Osteoblast (primary cell): Measurements from ENCODE around the gene C2CD3. TPM values are rescaled to one million over a fixed set of nuclear protein-coding genes. Genes with fewer than 3 reads are reported as not detected.

Experiments
- DNase-seq: peaks from one replicate; pipeline ENCODE4 v3.0.0; 2011; ENCODE audit warnings: low spot score, mixed read lengths; ENCODE audit not compliant: insufficient read length; ENCODE audit errors: missing footprints
- H2AFZ ChIP-seq: 2 replicates; pipeline ENCODE4 v1.6.0; 2011; ENCODE audit warnings: mild to moderate bottlenecking, low read length
- H3K27ac ChIP-seq: 2 replicates; pipeline ENCODE4 v1.5.1; 2011; ENCODE audit warnings: mild to moderate bottlenecking, low read depth, low read length, moderate library complexity
- H3K27me3 ChIP-seq: 2 replicates; pipeline ENCODE4 v1.6.0; 2012; ENCODE audit warnings: mild to moderate bottlenecking, control low read depth, inconsistent platforms, low read length, moderate library complexity; ENCODE audit not compliant: insufficient read depth
- H3K36me3 ChIP-seq: 2 replicates; pipeline ENCODE4 v1.5.1; 2011; ENCODE audit warnings: mild to moderate bottlenecking, low read length, control low read depth, moderate library complexity; ENCODE audit not compliant: insufficient read depth
- H3K4me1 ChIP-seq: 2 replicates; pipeline ENCODE4 v1.5.1; 2011; ENCODE audit warnings: mild to moderate bottlenecking, low read length, control low read depth, moderate library complexity; ENCODE audit not compliant: insufficient read depth
- H3K4me2 ChIP-seq: 2 replicates; pipeline ENCODE4 v1.6.0; 2011; ENCODE audit warnings: mild to moderate bottlenecking, low read length; ENCODE audit not compliant: insufficient read depth
- H3K4me3 ChIP-seq: fragments of 200-600 bp; sonication (generic); 3 replicates; pipeline ENCODE4 v1.5.1; 2012; ENCODE audit warnings: mild to moderate bottlenecking, low read length, inconsistent platforms; ENCODE audit not compliant: insufficient read depth
- H3K79me2 ChIP-seq: 2 replicates; pipeline ENCODE4 v1.6.0; 2012; ENCODE audit warnings: mild to moderate bottlenecking, low read length, control low read depth, inconsistent platforms; ENCODE audit not compliant: insufficient read depth
- H3K9me3 ChIP-seq: 2 replicates; pipeline ENCODE4 v1.5.1; 2011; ENCODE audit warnings: low read depth, low read length, control low read depth
- H4K20me1 ChIP-seq: 2 replicates; pipeline ENCODE4 v1.6.0; 2012; ENCODE audit warnings: mild to moderate bottlenecking, low read length, control low read depth; ENCODE audit not compliant: insufficient read depth
- total RNA-seq: library from RNA; depleted of rRNA; stranded (reverse); fragments of >200 nt; gene quantifications from 2 replicates; pipeline ENCODE4 v1.2.3, GENCODE V29; 2012
- TF ChIP-seq, protein P1 (sequence below): IDR thresholded peaks from 2 replicates; pipeline ENCODE4 v1.5.1; 2011; ENCODE audit warnings: mild to moderate bottlenecking, low read depth, low read length, moderate library complexity; ENCODE audit errors: extremely low read depth

Gene C2CD3
- total RNA-seq, 1 donor: 14.1 TPM

DNA sequence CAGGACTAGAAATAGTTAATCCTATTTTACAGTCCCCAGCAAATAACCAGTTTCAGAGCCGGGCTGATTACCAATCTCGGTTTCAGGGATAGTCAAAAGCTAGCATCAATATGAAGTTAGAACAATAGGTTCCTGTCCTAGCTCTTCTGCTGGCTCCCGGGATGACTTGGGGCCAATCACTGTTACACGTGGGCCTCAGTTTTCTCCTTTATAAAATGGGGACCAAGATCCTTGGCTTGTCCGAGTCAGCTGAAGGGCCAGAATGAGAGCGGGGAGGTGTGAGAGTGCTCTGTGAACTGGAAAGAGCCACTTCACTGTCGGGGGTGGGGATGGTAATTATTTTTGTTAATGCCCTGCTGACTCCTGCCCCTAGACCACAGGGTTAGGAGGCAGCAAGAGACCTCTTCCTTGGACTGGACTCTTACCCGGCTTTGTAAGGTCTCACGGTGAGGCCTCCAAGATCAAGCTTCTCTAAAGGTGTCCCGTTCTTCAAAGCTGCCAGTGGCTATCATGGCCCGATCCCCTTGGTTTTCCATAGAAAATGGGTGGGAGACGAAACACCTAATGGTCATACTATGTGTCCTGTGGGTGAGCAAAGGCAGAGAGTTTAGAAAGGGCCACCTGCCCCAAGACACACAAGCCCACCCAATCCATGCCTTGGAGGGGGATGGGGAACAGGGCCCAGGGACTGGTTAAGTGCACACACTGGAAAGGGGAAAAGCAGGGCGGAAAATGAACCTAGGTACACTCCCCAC is 189.6 kb downstream of the C2CD3 start:
- no peaks in the 10 kb centered on the region for H3K27me3 ChIP-seq
- TF ChIP-seq, protein P1, sequence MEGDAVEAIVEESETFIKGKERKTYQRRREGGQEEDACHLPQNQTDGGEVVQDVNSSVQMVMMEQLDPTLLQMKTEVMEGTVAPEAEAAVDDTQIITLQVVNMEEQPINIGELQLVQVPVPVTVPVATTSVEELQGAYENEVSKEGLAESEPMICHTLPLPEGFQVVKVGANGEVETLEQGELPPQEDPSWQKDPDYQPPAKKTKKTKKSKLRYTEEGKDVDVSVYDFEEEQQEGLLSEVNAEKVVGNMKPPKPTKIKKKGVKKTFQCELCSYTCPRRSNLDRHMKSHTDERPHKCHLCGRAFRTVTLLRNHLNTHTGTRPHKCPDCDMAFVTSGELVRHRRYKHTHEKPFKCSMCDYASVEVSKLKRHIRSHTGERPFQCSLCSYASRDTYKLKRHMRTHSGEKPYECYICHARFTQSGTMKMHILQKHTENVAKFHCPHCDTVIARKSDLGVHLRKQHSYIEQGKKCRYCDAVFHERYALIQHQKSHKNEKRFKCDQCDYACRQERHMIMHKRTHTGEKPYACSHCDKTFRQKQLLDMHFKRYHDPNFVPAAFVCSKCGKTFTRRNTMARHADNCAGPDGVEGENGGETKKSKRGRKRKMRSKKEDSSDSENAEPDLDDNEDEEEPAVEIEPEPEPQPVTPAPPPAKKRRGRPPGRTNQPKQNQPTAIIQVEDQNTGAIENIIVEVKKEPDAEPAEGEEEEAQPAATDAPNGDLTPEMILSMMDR: no peak
- no peaks in the 10 kb centered on the region for H3K36me3 ChIP-seq
- no peak overlapping the region for H3K27ac ChIP-seq
- no peak overlapping the region for H2AFZ ChIP-seq
- no peaks in the 10 kb centered on the region for H3K79me2 ChIP-seq
- no peak overlapping the region for H3K4me3 ChIP-seq
- H4K20me1 ChIP-seq: no peaks in the 10 kb centered on the region
- H3K4me1 ChIP-seq: no peaks in the 10 kb centered on the region
- DNase-seq: no peak
- H3K9me3 ChIP-seq: no peaks in the 10 kb centered on the region
- no peak overlapping the region for H3K4me2 ChIP-seq

DNA sequence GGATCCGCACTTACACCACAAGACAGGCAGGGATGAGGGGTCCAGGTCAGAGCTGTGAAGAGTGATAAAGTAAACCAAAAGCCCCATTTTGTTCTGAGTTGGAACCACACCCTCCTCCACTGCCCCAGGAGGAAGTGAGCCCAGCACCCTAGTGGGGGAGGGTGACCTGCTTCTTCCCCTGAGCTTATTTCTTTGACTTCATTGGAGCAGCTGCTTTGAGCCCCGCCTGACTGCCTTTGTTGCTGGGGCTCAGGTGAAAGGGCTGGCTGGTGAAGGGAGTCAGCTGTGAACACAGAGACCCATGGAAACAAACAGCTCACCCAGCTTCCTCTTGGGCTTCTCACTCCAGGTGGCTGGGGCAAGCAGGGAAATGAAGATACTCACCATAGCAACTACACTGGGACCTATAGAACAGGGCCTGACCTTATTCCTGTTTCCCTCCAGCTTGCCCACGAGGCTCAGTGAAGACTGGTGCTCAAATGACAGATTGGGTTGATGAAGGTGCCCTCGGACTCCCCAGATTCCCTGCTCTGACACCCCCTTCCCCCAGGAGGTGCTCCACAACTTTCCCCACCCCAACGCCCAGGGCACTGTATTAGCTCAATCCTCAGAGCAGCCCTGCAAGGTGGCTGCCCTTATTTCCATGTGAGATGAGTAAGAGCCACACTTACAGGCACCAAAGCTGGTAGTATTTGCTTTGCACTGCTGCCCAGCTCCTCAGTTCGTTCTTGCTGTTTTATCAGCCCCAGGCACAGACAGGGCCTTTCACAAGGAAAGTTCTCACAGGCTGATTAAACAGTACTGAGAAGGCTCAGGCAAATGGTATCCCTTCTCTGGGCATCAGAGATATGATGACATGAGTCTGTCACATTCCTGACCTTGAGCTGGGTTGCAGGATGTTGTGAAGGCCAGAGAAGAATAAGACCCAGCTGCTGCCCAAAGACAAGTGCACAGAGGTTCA is 190.5 kb downstream of the C2CD3 start:
- no peak overlapping the region for H2AFZ ChIP-seq
- DNase-seq: peak; percentile 88
- H3K27me3 ChIP-seq: no peaks in the 10 kb centered on the region
- H3K4me1 ChIP-seq: no peaks in the 10 kb centered on the region
- no peaks in the 10 kb centered on the region for H3K9me3 ChIP-seq
- H3K4me3 ChIP-seq: no peak overlapping the region
- TF ChIP-seq, protein P1: no peak
- no peak overlapping the region for H3K4me2 ChIP-seq
- no peak overlapping the region for H3K27ac ChIP-seq
- no peaks in the 10 kb centered on the region for H3K79me2 ChIP-seq
- H4K20me1 ChIP-seq: no peaks in the 10 kb centered on the region
- H3K36me3 ChIP-seq: no peaks in the 10 kb centered on the region

DNA sequence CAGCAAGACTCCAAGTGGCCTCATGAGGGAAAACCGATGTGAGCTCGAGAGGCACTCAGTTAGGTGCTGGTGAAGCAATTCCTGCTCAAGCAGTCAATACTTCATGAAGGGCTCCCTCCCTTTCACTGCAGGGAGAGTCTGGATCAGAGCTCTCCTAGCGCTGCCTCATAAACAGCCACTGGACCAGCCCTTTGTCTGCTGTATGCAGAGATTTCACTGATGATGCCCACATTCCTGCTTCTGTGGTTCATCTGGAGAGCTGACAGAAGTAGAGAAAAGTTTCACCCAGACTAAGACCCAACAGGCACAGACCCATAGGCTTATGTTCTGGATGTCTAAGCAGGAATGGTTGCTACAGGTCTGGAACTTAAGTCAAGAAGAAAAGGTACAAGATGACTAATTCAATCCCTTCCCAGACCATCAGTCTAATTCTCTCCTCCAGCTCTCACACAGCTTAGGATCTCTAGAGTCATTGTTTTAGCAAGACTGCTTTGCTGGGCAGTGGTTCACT is 192.2 kb downstream of the C2CD3 start:
- peak; percentile 88 for DNase-seq
- TF ChIP-seq, protein P1: no peak

More for the DNA sequence above, 192.2 kb downstream of the C2CD3 start:
- no peak overlapping the region for H3K4me3 ChIP-seq
- no peaks in the 10 kb centered on the region for H3K79me2 ChIP-seq
- no peak overlapping the region for H3K4me2 ChIP-seq
- no peaks in the 10 kb centered on the region for H4K20me1 ChIP-seq
- no peaks in the 10 kb centered on the region for H3K36me3 ChIP-seq
- H3K4me1 ChIP-seq: no peaks in the 10 kb centered on the region
- H3K27me3 ChIP-seq: no peaks in the 10 kb centered on the region
- no peaks in the 10 kb centered on the region for H3K9me3 ChIP-seq
- H2AFZ ChIP-seq: no peak overlapping the region
- H3K27ac ChIP-seq: no peak overlapping the region
